Measurements from ENCODE around the gene LRWD1.
A peak's percentile ranks its signal among the peaks of the same experiment; 100 is the strongest.

LRWD1 gene

DNA sequence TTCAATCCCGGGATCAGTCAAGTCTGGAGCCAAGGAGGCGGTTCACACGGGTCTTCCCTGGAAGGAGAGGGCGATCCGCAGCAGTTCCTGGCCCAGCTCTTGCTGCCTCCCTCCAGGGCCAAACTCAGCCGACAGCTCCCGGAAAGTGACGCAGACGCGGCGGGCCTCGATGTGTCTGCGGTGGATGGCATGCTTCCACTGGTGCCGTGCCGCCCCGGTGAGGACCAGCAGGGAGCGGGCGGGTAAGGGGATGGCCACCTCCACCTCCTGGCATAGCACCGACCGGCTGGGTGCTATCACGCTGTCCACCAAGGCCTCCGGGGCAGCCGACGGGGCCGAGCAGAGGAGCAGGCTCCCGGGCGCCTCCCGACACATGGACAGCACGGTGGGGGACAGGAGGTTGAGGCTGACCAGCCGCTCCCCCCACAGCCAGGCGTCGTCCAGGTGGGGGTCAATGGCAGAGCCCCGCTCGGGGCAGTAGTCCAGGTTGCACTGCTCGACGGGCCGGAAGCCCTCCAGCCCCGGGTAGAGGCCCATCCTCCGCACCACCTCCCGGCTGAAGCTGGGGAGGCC, 7.3 kb upstream of the LRWD1 start:
- H3K4me3 ChIP-seq (ENCODE audit: low read length): no peak overlapping the region
- no peak for DNase-seq (ENCODE audit: low read depth)
- no peak for TF ChIP-seq CTCF (IDR thresholded peaks at IDR 0.05; ENCODE audit: insufficient read depth, low read depth, low read length, missing control alignments)

DNA sequence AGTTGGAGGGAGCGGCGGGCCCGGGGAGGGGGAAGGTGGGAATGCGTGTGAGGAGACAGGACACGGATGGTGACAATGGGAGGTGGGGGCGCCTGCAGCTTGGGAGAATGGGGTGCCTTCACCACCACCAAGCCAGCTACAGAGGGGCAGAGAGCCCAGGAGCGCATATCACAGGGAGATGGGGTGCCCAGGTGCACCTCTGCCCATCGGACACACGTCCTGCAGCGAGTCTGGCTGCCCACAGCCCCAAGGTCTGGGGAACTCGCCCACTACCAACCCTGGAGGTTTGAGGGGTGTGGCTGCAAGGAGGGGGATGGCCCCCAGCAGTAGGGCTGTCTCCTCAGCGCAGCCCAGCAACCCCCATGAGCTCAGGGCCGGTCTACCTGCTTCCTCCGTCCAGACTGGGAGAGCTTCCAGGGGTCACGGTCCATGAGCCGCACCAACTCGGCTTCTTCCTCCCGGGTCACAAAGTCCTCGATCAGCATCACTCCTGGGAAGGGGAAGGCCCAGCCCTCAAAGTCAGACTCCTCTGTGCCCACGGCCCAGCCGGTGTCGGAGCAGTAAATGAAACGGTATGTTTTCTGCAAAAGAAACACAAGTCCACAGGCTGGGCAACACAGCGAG, 5.5 kb upstream of the LRWD1 start:
- no peak for TF ChIP-seq CTCF (IDR thresholded peaks at IDR 0.05; ENCODE audit: insufficient read depth, low read depth, low read length, missing control alignments)
- no peak for DNase-seq (ENCODE audit: low read depth)
- no peak overlapping the region for H3K4me3 ChIP-seq (ENCODE audit: low read length)

DNA sequence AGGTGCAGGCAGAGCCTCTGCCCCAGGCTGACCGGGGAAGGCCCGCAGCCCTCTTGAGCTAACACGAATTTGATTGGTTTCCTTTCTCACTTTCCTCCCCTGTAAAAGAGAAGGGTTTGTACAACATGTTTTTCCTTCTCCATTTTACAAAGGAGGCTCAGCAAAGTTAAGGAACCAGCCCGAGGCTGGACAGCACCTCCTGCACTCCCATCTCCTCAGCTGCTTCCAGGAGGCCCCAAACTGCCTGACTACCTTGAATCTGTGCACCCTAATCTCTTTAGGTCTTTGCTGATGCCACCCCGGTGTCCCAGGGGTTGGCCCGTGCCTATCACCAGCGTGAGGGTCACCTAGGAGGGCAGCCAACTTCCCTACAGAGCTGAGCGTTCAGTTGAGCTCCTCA, 4.3 kb upstream of the LRWD1 start:
- DNase-seq (ENCODE audit: low read depth): no peak
- no peak overlapping the region for H3K4me3 ChIP-seq (ENCODE audit: low read length)
- no peak for TF ChIP-seq CTCF (IDR thresholded peaks at IDR 0.05; ENCODE audit: insufficient read depth, low read depth, low read length, missing control alignments)

GRCh38 chr7:102463841-102464576, 775 bp upstream of the LRWD1 start:
- TF ChIP-seq CTCF (IDR thresholded peaks at IDR 0.05; ENCODE audit: insufficient read depth, low read depth, low read length, missing control alignments): no peak
- peak overlapping the region; percentile 100 for H3K4me3 ChIP-seq (ENCODE audit: low read length)
- peak; percentile 14 for DNase-seq (ENCODE audit: low read depth)

DNA sequence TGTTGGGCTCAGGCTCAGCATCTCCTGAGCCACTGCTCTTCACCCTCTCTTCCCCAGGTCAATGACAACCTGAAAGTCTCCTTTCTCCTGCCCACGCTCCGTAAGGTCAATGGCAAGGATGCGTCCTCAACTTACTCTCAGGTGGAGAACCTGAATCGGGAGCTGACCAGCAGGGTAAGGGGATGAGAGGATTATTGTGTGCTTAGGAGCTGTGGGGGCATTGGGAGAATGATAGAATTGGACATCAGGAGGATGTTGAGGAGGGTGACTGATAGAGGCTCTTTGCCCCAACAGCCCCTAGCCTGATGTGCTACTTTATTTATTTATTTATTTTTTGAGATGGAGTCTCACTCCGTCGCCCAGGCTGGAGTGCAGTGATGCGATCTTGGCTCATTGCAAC, 1.3 kb downstream of the LRWD1 start:
- no peak overlapping the region for H3K4me3 ChIP-seq (ENCODE audit: low read length)
- TF ChIP-seq CTCF (IDR thresholded peaks at IDR 0.05; ENCODE audit: insufficient read depth, low read depth, low read length, missing control alignments): no peak
- DNase-seq (ENCODE audit: low read depth): no peak

GRCh38 chr7:102467581-102468477, 3.0 kb downstream of the LRWD1 start:
- DNase-seq (ENCODE audit: low read depth): no peak
- H3K4me3 ChIP-seq (ENCODE audit: low read length): no peak overlapping the region
- TF ChIP-seq CTCF (IDR thresholded peaks at IDR 0.05; ENCODE audit: insufficient read depth, low read depth, low read length, missing control alignments): no peak

Data from epithelial cell of esophagus (primary cell).